ENCODE measurements around the gene GOLGA6A.

GOLGA6A gene

GRCh38 chr15:74127954-74128784 is 45.8 kb upstream of the GOLGA6A start:
- no peak for TF ChIP-seq CTCF (IDR thresholded peaks at IDR 0.05)

GRCh38 chr15:74127255-74127953 is 45.1 kb upstream of the GOLGA6A start:
- peak; percentile 95 for TF ChIP-seq CTCF (IDR thresholded peaks at IDR 0.05)

GRCh38 chr15:74124759-74125158 is 42.4 kb upstream of the GOLGA6A start:
- no peak for TF ChIP-seq CTCF (IDR thresholded peaks at IDR 0.05)

GRCh38 chr15:74124196-74124595 is 41.8 kb upstream of the GOLGA6A start:
- no peak for TF ChIP-seq CTCF (IDR thresholded peaks at IDR 0.05)

GRCh38 chr15:74123658-74124057 is 41.3 kb upstream of the GOLGA6A start:
- TF ChIP-seq CTCF (IDR thresholded peaks at IDR 0.05) = no peak

- TF ChIP-seq CTCF (IDR thresholded peaks at IDR 0.05) = no peak
These were observed 40.7 kb upstream of the GOLGA6A start for GRCh38 chr15:74123131-74123429.

GRCh38 chr15:74122403-74123130 is 40.2 kb upstream of the GOLGA6A start:
- TF ChIP-seq CTCF (IDR thresholded peaks at IDR 0.05) = no peak

Measured in LNCAP (cell line).